Neural cell (in vitro differentiated cells): ENCODE data around the gene JMJD1C.

Experiments used
- EP300 ChIP-seq: fragments of 450-650 bp; conservative IDR thresholded peaks from 2 replicates; pipeline ENCODE4 v1.6.1; 2014; ENCODE audit warnings: antibody characterized with exemption, mild to moderate bottlenecking, moderate library complexity; ENCODE audit not compliant: poor library complexity, severe bottlenecking
- EZH2 ChIP-seq: fragments of 200-600, 300-800 bp; shearing (Covaris generic), sonication (generic); IDR thresholded peaks from 2 replicates; pipeline ENCODE4 v1.6.1; 2014; ENCODE audit warnings: antibody characterized with exemption, low read length, borderline replicate concordance, mild to moderate bottlenecking; ENCODE audit not compliant: insufficient read depth, poor library complexity, severe bottlenecking
- MXI1 ChIP-seq: fragments of 450-650 bp; conservative IDR thresholded peaks from 2 replicates; pipeline ENCODE4 v1.6.1; 2014; ENCODE audit warnings: antibody characterized with exemption, mild to moderate bottlenecking; ENCODE audit not compliant: poor library complexity, severe bottlenecking
- POLR2AphosphoS5 ChIP-seq: IDR thresholded peaks from 2 replicates; pipeline ENCODE4 v1.6.1; 2012
- RAD21 ChIP-seq: fragments of 450-650 bp; conservative IDR thresholded peaks from 2 replicates; pipeline ENCODE4 v1.6.1; 2014; ENCODE audit warnings: antibody characterized with exemption, mild to moderate bottlenecking, moderate library complexity
- SMC3 ChIP-seq: fragments of 450-650 bp; conservative IDR thresholded peaks from 2 replicates; pipeline ENCODE4 v1.6.1; 2014; ENCODE audit warnings: antibody characterized with exemption, mild to moderate bottlenecking, moderate library complexity; ENCODE audit not compliant: poor library complexity
- TAF1 ChIP-seq: IDR thresholded peaks from 2 replicates; pipeline ENCODE4 v1.6.1; 2012; ENCODE audit warnings: low read depth
- TF ChIP-seq, protein P1 (sequence below): fragments of 450-650 bp; IDR thresholded peaks from 2 replicates; pipeline ENCODE4 v1.5.1; 2014; ENCODE audit warnings: antibody characterized with exemption, mild to moderate bottlenecking, moderate library complexity; ENCODE audit not compliant: poor library complexity, severe bottlenecking
- TF ChIP-seq, protein P2 (sequence below): IDR thresholded peaks from 2 replicates; pipeline ENCODE4 v1.6.1; 2012; ENCODE audit warnings: borderline replicate concordance

GRCh38 chr10:63344269-63344668 is 121.5 kb downstream of the JMJD1C start:
- TF ChIP-seq, protein P1, sequence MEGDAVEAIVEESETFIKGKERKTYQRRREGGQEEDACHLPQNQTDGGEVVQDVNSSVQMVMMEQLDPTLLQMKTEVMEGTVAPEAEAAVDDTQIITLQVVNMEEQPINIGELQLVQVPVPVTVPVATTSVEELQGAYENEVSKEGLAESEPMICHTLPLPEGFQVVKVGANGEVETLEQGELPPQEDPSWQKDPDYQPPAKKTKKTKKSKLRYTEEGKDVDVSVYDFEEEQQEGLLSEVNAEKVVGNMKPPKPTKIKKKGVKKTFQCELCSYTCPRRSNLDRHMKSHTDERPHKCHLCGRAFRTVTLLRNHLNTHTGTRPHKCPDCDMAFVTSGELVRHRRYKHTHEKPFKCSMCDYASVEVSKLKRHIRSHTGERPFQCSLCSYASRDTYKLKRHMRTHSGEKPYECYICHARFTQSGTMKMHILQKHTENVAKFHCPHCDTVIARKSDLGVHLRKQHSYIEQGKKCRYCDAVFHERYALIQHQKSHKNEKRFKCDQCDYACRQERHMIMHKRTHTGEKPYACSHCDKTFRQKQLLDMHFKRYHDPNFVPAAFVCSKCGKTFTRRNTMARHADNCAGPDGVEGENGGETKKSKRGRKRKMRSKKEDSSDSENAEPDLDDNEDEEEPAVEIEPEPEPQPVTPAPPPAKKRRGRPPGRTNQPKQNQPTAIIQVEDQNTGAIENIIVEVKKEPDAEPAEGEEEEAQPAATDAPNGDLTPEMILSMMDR, result no peak
- no peak for TF ChIP-seq POLR2AphosphoS5
- no peak for TF ChIP-seq EP300
- TF ChIP-seq EZH2, result no peak
- TF ChIP-seq, protein P2, sequence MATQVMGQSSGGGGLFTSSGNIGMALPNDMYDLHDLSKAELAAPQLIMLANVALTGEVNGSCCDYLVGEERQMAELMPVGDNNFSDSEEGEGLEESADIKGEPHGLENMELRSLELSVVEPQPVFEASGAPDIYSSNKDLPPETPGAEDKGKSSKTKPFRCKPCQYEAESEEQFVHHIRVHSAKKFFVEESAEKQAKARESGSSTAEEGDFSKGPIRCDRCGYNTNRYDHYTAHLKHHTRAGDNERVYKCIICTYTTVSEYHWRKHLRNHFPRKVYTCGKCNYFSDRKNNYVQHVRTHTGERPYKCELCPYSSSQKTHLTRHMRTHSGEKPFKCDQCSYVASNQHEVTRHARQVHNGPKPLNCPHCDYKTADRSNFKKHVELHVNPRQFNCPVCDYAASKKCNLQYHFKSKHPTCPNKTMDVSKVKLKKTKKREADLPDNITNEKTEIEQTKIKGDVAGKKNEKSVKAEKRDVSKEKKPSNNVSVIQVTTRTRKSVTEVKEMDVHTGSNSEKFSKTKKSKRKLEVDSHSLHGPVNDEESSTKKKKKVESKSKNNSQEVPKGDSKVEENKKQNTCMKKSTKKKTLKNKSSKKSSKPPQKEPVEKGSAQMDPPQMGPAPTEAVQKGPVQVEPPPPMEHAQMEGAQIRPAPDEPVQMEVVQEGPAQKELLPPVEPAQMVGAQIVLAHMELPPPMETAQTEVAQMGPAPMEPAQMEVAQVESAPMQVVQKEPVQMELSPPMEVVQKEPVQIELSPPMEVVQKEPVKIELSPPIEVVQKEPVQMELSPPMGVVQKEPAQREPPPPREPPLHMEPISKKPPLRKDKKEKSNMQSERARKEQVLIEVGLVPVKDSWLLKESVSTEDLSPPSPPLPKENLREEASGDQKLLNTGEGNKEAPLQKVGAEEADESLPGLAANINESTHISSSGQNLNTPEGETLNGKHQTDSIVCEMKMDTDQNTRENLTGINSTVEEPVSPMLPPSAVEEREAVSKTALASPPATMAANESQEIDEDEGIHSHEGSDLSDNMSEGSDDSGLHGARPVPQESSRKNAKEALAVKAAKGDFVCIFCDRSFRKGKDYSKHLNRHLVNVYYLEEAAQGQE, result no peak
- no peak for TF ChIP-seq MXI1
- TF ChIP-seq TAF1, result no peak
- no peak for TF ChIP-seq RAD21
- no peak for TF ChIP-seq SMC3
